ENCODE measurements around the gene KRTAP9-8.

DNA sequence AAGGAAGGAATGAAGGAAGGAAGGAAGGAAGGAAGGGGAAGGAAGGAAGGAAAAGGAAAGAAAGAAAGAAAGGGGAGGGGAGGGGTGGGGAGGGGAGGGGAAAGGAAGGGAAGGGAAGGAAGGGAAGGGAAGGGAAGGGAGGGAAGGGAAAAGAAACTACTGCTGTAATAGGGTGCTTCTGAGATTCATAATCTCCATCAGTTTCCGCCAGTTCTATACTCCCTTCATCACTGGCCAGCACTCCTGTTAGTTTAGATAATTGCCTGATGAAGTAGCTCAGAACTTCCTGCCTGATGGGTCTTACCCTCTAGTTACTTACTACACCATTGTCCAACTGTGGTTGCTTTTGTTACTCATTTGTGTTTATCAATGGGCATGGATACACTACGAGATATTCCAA, 25.4 kb downstream of the KRTAP9-8 start:
- no peak for TF ChIP-seq RFX5 (IDR thresholded peaks at IDR 0.05; ENCODE audit: borderline replicate concordance, low read depth, low read length)
- no peak for TF ChIP-seq POLR2A (IDR thresholded peaks at IDR 0.05; ENCODE audit: control extremely low read depth in 1 of 2, low read depth in 2 of 2, low read length in 2 of 2)
- TF ChIP-seq, protein P1, sequence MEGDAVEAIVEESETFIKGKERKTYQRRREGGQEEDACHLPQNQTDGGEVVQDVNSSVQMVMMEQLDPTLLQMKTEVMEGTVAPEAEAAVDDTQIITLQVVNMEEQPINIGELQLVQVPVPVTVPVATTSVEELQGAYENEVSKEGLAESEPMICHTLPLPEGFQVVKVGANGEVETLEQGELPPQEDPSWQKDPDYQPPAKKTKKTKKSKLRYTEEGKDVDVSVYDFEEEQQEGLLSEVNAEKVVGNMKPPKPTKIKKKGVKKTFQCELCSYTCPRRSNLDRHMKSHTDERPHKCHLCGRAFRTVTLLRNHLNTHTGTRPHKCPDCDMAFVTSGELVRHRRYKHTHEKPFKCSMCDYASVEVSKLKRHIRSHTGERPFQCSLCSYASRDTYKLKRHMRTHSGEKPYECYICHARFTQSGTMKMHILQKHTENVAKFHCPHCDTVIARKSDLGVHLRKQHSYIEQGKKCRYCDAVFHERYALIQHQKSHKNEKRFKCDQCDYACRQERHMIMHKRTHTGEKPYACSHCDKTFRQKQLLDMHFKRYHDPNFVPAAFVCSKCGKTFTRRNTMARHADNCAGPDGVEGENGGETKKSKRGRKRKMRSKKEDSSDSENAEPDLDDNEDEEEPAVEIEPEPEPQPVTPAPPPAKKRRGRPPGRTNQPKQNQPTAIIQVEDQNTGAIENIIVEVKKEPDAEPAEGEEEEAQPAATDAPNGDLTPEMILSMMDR (IDR thresholded peaks at IDR 0.05; ENCODE audit: control extremely low read depth in 1 of 3, insufficient read depth in 1 of 3, low read depth in 1 of 3, low read length in 3 of 3): no peak
- TF ChIP-seq, protein P2, sequence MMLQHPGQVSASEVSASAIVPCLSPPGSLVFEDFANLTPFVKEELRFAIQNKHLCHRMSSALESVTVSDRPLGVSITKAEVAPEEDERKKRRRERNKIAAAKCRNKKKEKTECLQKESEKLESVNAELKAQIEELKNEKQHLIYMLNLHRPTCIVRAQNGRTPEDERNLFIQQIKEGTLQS (IDR thresholded peaks at IDR 0.05; ENCODE audit: insufficient read depth, low read depth, low read length): no peak
- no peak for TF ChIP-seq HDAC6 (IDR thresholded peaks at IDR 0.05; ENCODE audit: low read depth, low read length)
- no peak for TF ChIP-seq EZH2 (IDR thresholded peaks at IDR 0.05; ENCODE audit: low read depth, low read length, severe bottlenecking)
- TF ChIP-seq CHD1 (IDR thresholded peaks at IDR 0.05; ENCODE audit: low read depth, low read length): no peak
- TF ChIP-seq EP300 (IDR thresholded peaks at IDR 0.05; ENCODE audit: borderline replicate concordance in 1 of 2, low read depth in 2 of 2, low read length in 2 of 2): no peak
- TF ChIP-seq CHD2 (IDR thresholded peaks at IDR 0.05; ENCODE audit: low read length): no peak
- TF ChIP-seq CREB1 (IDR thresholded peaks at IDR 0.05): no peak

All from H1 (cell line).